ENCODE results near the gene MATR3.
"Not testable (repeated sequence)": the region's sequence is repeated elsewhere in the genome, so short reads cannot be mapped to it uniquely, and the experiment has no call there.

The MATR3 gene

DNA sequence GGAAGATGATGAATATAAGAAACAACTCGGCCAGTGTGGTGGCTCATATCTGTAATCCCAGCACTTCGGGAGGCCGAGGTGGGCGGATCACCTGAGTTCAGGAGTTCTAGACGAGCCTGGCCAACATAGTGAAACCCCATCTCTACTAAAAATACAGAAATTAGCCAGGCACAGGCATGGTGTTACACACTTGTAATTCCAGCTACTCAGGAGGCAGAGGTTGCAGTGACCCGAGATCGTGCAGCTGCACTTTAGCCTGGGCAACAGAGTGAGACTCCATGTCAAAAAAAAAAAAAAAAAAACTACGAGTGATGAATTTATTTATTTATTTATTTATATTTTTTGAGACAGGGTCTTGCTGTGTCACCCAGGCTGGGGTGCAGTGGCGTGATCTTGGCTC, 54.3 kb downstream of the MATR3 start:
- DNase-seq (ENCODE audit: low read depth in 3 of 3): not testable (repeated sequence)

DNA sequence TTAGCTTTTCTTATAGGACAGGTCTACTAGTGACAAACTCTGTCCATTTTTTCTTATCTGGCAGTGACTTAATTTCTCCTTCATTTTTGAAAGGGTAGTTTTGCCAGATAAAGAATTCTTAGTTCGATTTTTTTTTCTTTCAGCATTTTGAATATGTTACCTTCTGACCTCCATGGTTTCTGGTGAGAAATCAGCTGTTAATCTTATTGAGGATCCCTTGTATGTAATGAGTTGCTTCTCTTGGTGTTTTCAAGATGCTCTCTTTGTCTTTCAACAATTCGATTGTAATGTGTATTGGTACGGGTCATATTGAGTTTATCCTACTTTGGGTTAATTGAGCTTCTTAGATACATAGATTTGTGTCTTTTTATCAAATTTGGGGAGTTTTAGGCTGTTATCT, 60.6 kb downstream of the MATR3 start:
- no peak for DNase-seq (ENCODE audit: low read depth in 3 of 3)

- not testable (repeated sequence) for DNase-seq (ENCODE audit: low read depth in 3 of 3)
These were observed 62.4 kb downstream of the MATR3 start for GRCh38 chr5:139355900-139356299.

DNA sequence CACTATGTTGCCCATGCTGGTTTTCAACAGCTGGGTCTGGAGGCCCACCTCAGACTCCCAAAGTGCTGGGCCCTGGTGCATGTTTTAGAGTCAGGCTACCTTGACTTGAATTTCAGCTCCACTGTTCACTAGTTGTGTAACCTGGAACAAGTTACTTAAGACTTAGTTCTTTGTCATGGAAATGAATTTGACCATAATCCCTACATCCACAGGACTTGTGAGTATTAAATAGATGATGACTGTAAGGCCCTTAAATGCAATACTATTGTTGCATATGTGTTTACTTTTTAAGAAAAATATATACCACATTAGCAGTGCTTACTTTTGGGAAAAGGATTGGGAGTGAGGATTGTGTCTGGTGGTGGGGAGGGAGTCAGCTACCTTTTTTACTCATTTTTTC, 64.5 kb downstream of the MATR3 start:
- DNase-seq (ENCODE audit: low read depth in 3 of 3): no peak

- DNase-seq (ENCODE audit: low read depth in 3 of 3): no peak
These were observed 66.8 kb downstream of the MATR3 start for GRCh38 chr5:139360384-139360783.

DNA sequence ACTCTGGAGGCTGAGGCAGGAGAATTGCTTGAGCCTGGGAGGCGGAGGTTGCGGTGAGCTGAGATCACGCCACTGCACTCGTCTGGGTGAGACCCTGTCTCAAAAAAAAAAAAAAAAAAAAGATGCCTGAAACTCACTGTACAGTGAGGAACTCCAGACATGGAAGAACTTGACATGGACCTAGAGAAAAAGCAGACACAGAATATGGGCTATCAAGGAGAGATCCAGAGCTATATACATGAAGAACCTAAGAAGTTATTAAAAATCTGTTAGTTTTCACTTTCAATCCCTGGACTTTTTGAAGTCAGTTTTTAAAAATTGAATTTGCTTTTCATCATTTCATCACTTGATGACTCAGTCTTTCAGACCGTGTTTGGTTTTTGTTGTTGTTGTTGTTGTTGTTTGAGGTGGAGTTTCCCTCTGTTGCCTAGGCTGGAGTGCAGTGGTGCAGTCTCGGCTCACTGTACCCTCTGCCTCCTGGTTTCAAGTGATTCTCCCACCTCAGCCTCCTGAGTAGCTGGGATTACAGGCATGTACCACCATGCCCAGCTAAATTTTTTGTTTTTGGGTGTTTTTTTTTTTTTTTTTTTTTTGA, 68.4 kb downstream of the MATR3 start:
- DNase-seq (ENCODE audit: low read depth in 3 of 3): no peak

- DNase-seq (ENCODE audit: low read depth in 3 of 3): no peak
These were observed 70.4 kb downstream of the MATR3 start for GRCh38 chr5:139363937-139364336.

DNA sequence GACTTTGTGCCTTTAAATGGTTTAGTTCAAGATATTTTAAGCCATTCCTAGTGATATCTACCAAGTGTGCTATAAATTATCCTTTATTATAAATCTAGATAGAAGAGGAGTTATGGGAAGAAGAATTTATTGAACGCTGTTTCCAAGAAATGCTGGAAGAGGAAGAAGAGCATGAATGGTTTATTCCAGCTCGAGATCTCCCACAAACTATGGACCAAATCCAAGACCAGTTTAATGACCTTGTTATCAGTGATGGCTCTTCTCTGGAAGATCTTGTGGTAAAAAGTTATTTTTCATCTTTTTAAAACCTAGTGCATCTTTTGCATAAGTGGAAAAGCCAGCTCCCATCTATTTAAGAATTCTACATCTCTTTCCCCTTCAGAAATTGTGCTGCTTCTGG, 70.9 kb downstream of the MATR3 start:
- DNase-seq (ENCODE audit: low read depth in 3 of 3): no peak

DNA sequence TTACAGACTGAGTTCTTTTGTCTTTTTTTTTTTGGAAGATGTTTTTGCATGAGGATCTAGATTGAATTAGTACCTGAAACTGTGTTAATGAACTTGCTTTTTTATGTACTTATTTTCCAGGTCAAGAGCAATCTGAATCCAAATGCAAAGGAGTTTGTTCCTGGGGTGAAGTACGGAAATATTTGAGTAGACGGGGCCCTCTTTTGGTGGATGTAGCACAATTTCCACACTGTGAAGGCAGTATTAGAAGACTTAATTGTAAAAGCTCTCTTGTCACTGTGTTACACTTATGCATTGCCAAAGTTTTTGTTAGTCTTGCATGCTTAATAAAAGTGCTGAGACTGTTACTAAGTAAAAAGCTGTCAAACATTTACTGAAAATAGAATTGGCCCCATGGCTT, 75.1 kb downstream of the MATR3 start:
- no peak for DNase-seq (ENCODE audit: low read depth in 3 of 3)

DNA sequence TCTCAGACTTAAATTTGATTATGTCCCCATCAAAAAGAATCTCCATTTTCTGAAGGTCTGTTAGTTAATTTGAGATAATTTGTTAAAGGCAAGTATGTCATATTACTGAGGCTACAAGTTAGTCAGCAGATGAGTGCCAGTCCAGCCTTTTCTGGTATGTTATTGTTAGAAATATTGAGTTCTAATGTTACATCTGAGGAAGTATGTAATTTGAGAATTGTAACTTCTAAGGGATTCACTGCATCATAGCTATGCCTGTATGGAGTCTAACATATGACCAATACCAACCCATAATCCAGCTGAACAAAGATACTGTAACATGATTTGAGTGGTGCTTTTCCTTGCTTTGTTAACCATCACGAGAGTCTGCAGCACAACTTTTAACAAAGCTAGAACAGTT, 75.6 kb downstream of the MATR3 start:
- no peak for DNase-seq (ENCODE audit: low read depth in 3 of 3)

GRCh38 chr5:139371482-139372435, 78.2 kb downstream of the MATR3 start:
- no peak for DNase-seq (ENCODE audit: low read depth in 3 of 3)

DNA sequence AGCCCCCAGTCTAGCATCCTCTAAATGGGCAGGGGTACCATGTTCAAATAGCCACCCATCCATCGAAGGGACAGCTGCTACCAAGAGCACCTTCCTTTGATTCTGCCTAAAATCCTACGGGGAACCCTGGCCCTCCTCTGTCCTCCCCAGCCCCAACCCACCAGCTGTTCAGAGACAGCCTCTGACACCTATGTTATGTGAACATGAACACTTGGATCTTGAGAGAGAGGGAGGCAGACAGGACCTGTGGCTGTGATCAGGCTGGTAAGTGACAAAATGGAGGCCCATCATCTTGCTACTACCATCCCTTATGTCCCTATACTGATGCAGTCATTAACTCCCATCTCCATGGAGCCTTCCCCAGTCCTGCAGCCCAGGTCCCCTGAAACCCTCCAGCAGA, 81.4 kb downstream of the MATR3 start:
- no peak for DNase-seq (ENCODE audit: low read depth in 3 of 3)

DNA sequence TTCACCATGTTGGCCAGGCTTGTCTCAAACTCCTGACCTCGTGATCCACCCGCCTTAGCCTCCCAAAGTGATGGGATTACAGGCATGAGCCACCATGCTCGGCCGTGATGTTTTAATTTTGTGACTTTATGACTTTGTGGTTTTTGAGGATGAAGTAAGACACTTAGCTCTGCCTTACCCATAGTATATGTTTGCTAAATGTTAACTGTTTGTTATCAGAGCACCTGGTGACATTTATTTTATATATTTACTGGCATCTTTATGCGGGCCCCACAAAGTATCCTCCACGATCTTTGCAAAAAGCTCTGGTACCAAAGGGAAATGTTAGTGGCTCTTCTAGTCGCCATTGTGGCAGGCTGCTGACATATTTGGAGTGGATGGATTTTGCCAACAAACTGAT, 82.8 kb downstream of the MATR3 start:
- DNase-seq (ENCODE audit: low read depth in 3 of 3): no peak

DNA sequence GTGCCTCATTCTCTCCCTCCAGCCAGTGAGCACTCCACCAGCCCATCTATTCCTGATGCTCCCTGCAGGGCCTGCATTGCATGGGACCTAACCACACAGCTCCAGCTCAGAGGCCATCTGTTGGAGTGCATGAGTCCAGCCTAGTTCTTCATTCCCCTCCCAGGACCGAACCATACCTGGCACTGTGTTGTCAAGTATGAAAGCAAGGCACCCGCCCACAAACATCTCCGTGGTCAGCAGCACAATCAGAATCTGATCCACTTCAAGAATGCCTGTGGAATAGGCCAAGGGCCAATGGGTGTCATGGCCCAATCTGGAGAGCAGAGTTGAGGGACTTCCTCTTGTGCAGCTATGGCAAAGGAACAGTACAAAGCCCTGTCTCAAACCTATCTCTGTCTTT, 83.7 kb downstream of the MATR3 start:
- no peak for DNase-seq (ENCODE audit: low read depth in 3 of 3)

DNA sequence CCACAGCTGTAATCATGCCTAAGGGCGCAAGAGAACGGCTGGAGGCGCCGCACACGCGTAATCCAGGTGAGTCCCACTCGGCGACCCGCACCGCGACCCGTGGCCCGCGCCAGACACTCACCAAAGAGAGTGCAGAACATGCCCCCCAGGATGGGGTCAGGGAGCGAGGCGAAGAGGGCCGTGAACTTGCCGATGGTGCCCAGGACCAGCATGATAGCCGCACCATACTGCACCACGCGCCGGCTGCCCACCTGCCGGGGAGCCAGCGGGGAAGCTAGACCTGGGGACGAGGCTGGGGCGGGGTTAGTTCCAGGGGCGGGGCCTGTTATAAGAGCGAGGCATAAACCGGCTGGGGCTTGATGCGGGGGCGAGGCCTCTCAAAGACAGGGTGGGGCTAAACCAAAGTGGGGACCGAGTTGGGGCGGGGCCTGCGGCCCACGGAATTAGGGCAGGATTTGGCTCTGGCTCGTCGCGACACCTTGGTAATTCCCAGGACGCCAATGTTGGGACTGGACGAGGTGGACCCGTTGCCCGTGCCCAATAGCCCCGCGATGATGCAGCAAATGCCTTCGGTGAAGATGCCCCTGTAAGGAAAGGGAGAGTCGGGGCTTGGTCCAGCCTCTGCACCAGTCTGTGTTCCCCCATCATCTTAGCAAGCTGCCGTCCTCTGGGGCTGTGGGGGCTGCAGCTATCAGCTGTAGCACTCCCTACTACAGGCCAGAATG, 84.7 kb downstream of the MATR3 start:
- DNase-seq (ENCODE audit: low read depth in 3 of 3): no peak

DNA sequence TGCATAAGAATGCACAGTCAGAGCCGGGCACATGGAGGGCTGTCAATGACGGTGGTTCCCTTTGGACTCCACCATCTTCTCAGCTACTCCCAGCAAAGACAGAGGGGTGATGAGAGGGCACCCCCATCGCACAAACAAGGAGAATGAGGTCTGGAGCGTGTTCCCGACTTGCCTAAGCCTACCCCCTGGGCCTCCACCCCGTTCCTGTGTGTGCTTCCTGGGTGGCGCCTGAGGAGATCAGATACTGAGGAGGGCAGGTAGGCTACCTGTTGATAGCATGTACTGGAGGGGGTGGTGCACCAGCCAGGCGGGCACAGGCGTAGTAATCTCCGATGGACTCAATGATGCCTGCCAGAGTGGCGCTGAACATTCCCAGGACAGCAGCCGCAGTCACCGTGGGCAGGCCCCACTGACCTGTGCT, 85.4 kb downstream of the MATR3 start:
- no peak for DNase-seq (ENCODE audit: low read depth in 3 of 3)

- no peak for DNase-seq (ENCODE audit: low read depth in 3 of 3)
These were observed 86.3 kb downstream of the MATR3 start for GRCh38 chr5:139379626-139380449.
